ENCODE results near the gene RPS6KB1.
"Not testable (repeated sequence)": the region's sequence is repeated elsewhere in the genome, so short reads cannot be mapped to it uniquely, and the experiment has no call there.

Gene RPS6KB1

GRCh38 chr17:59907467-59907866, 14.5 kb downstream of the RPS6KB1 start:
- H3K4me1 ChIP-seq (ENCODE audit: insufficient read depth, low read length): no peaks in the 10 kb centered on the region
- no peaks in the 10 kb centered on the region for H3K9me3 ChIP-seq (ENCODE audit: low read length)

GRCh38 chr17:59914274-59914854, 21.4 kb downstream of the RPS6KB1 start:
- no peaks in the 10 kb centered on the region for H3K4me1 ChIP-seq (ENCODE audit: insufficient read depth, low read length)
- no peak overlapping the region for H3K4me3 ChIP-seq (ENCODE audit: low read depth in 1 of 2, low read length in 2 of 2)
- no peaks in the 10 kb centered on the region for H3K9me3 ChIP-seq (ENCODE audit: low read length)
- H3K27me3 ChIP-seq (ENCODE audit: control insufficient read depth in 1 of 2, insufficient read depth in 2 of 2, low read length in 2 of 2): no peaks in the 10 kb centered on the region
- H3K36me3 ChIP-seq (ENCODE audit: insufficient read depth, low read length): peaks cover 29% of the 10 kb centered on the region
- H3K9ac ChIP-seq (ENCODE audit: low read length): no peak overlapping the region
- H3K27ac ChIP-seq (ENCODE audit: low read depth, low read length): no peak overlapping the region

More at GRCh38 chr17:59907467-59907866, 14.5 kb downstream of the RPS6KB1 start:
- Histone ChIP-seq H3K4me3 (ENCODE audit: low read depth in 1 of 2, low read length in 2 of 2) (no peak overlapping the region), H3K27me3 (ENCODE audit: control insufficient read depth in 1 of 2, insufficient read depth in 2 of 2, low read length in 2 of 2) (no peaks in the 10 kb centered on the region), H3K9ac (ENCODE audit: low read length) (no peak overlapping the region), H3K27ac (ENCODE audit: low read depth, low read length) (no peak overlapping the region), H3K36me3 (ENCODE audit: insufficient read depth, low read length) (peaks cover 1% of the 10 kb centered on the region)

- H3K36me3 ChIP-seq (ENCODE audit: insufficient read depth, low read length): peaks cover 41% of the 10 kb centered on the region
Measured at GRCh38 chr17:59916446-59916845, 23.5 kb downstream of the RPS6KB1 start.

GRCh38 chr17:59920637-59921036, 27.7 kb downstream of the RPS6KB1 start:
- H3K9ac ChIP-seq (ENCODE audit: low read length); H3K4me3 ChIP-seq (ENCODE audit: low read depth in 1 of 2, low read length in 2 of 2); H3K27ac ChIP-seq (ENCODE audit: low read depth, low read length); H3K4me1 ChIP-seq (ENCODE audit: insufficient read depth, low read length); H3K9me3 ChIP-seq (ENCODE audit: low read length); H3K27me3 ChIP-seq (ENCODE audit: control insufficient read depth in 1 of 2, insufficient read depth in 2 of 2, low read length in 2 of 2): not testable (repeated sequence)
- peaks cover 34% of the 10 kb centered on the region for H3K36me3 ChIP-seq (ENCODE audit: insufficient read depth, low read length)

More at GRCh38 chr17:59916446-59916845, 23.5 kb downstream of the RPS6KB1 start:
- Histone ChIP-seq H3K9me3 (ENCODE audit: low read length) (no peaks in the 10 kb centered on the region), H3K4me3 (ENCODE audit: low read depth in 1 of 2, low read length in 2 of 2) (no peak overlapping the region), H3K27me3 (ENCODE audit: control insufficient read depth in 1 of 2, insufficient read depth in 2 of 2, low read length in 2 of 2) (no peaks in the 10 kb centered on the region), H3K9ac (ENCODE audit: low read length) (no peak overlapping the region), H3K27ac (ENCODE audit: low read depth, low read length) (no peak overlapping the region), H3K4me1 (ENCODE audit: insufficient read depth, low read length) (no peaks in the 10 kb centered on the region)

- H3K4me3 ChIP-seq (ENCODE audit: low read depth in 1 of 2, low read length in 2 of 2): not testable (repeated sequence)
- H3K36me3 ChIP-seq (ENCODE audit: insufficient read depth, low read length): peaks cover 53% of the 10 kb centered on the region
Measured at GRCh38 chr17:59930121-59930520, 37.2 kb downstream of the RPS6KB1 start.

GRCh38 chr17:59930768-59931167, 37.8 kb downstream of the RPS6KB1 start:
- not testable (repeated sequence) for H3K9me3 ChIP-seq (ENCODE audit: low read length); H3K4me3 ChIP-seq (ENCODE audit: low read depth in 1 of 2, low read length in 2 of 2); H3K9ac ChIP-seq (ENCODE audit: low read length); H3K27ac ChIP-seq (ENCODE audit: low read depth, low read length); H3K27me3 ChIP-seq (ENCODE audit: control insufficient read depth in 1 of 2, insufficient read depth in 2 of 2, low read length in 2 of 2); H3K4me1 ChIP-seq (ENCODE audit: insufficient read depth, low read length)
- peaks cover 54% of the 10 kb centered on the region for H3K36me3 ChIP-seq (ENCODE audit: insufficient read depth, low read length)

More at GRCh38 chr17:59930121-59930520, 37.2 kb downstream of the RPS6KB1 start:
- not testable (repeated sequence) for H3K27me3 ChIP-seq (ENCODE audit: control insufficient read depth in 1 of 2, insufficient read depth in 2 of 2, low read length in 2 of 2); H3K27ac ChIP-seq (ENCODE audit: low read depth, low read length); H3K4me1 ChIP-seq (ENCODE audit: insufficient read depth, low read length); H3K9ac ChIP-seq (ENCODE audit: low read length); H3K9me3 ChIP-seq (ENCODE audit: low read length)

- not testable (repeated sequence) for H3K27me3 ChIP-seq (ENCODE audit: control insufficient read depth in 1 of 2, insufficient read depth in 2 of 2, low read length in 2 of 2); H3K4me3 ChIP-seq (ENCODE audit: low read depth in 1 of 2, low read length in 2 of 2); H3K9me3 ChIP-seq (ENCODE audit: low read length); H3K9ac ChIP-seq (ENCODE audit: low read length); H3K4me1 ChIP-seq (ENCODE audit: insufficient read depth, low read length); H3K27ac ChIP-seq (ENCODE audit: low read depth, low read length)
- H3K36me3 ChIP-seq (ENCODE audit: insufficient read depth, low read length): peaks cover 49% of the 10 kb centered on the region
Measured at GRCh38 chr17:59933317-59933716, 40.4 kb downstream of the RPS6KB1 start.

- not testable (repeated sequence) for H3K27ac ChIP-seq (ENCODE audit: low read depth, low read length); H3K9ac ChIP-seq (ENCODE audit: low read length); H3K27me3 ChIP-seq (ENCODE audit: control insufficient read depth in 1 of 2, insufficient read depth in 2 of 2, low read length in 2 of 2); H3K4me3 ChIP-seq (ENCODE audit: low read depth in 1 of 2, low read length in 2 of 2); H3K9me3 ChIP-seq (ENCODE audit: low read length); H3K4me1 ChIP-seq (ENCODE audit: insufficient read depth, low read length)
- peaks cover 33% of the 10 kb centered on the region for H3K36me3 ChIP-seq (ENCODE audit: insufficient read depth, low read length)
Measured at GRCh38 chr17:59940697-59941096, 47.8 kb downstream of the RPS6KB1 start.

- peaks cover 33% of the 10 kb centered on the region for H3K36me3 ChIP-seq (ENCODE audit: insufficient read depth, low read length)
Measured at GRCh38 chr17:59941131-59941530, 48.2 kb downstream of the RPS6KB1 start.

GRCh38 chr17:59946433-59946832, 53.5 kb downstream of the RPS6KB1 start:
- H3K4me3 ChIP-seq (ENCODE audit: low read depth in 1 of 2, low read length in 2 of 2); H3K4me1 ChIP-seq (ENCODE audit: insufficient read depth, low read length); H3K9me3 ChIP-seq (ENCODE audit: low read length); H3K27me3 ChIP-seq (ENCODE audit: control insufficient read depth in 1 of 2, insufficient read depth in 2 of 2, low read length in 2 of 2); H3K27ac ChIP-seq (ENCODE audit: low read depth, low read length); H3K9ac ChIP-seq (ENCODE audit: low read length): not testable (repeated sequence)
- H3K36me3 ChIP-seq (ENCODE audit: insufficient read depth, low read length): peaks cover 37% of the 10 kb centered on the region

More at GRCh38 chr17:59941131-59941530, 48.2 kb downstream of the RPS6KB1 start:
- H3K4me1 ChIP-seq (ENCODE audit: insufficient read depth, low read length): no peaks in the 10 kb centered on the region
- H3K9ac ChIP-seq (ENCODE audit: low read length): no peak overlapping the region
- no peaks in the 10 kb centered on the region for H3K9me3 ChIP-seq (ENCODE audit: low read length)
- H3K27ac ChIP-seq (ENCODE audit: low read depth, low read length): no peak overlapping the region
- no peak overlapping the region for H3K4me3 ChIP-seq (ENCODE audit: low read depth in 1 of 2, low read length in 2 of 2)
- no peaks in the 10 kb centered on the region for H3K27me3 ChIP-seq (ENCODE audit: control insufficient read depth in 1 of 2, insufficient read depth in 2 of 2, low read length in 2 of 2)

- not testable (repeated sequence) for H3K4me1 ChIP-seq (ENCODE audit: insufficient read depth, low read length); H3K9ac ChIP-seq (ENCODE audit: low read length); H3K4me3 ChIP-seq (ENCODE audit: low read depth in 1 of 2, low read length in 2 of 2); H3K27ac ChIP-seq (ENCODE audit: low read depth, low read length); H3K9me3 ChIP-seq (ENCODE audit: low read length); H3K27me3 ChIP-seq (ENCODE audit: control insufficient read depth in 1 of 2, insufficient read depth in 2 of 2, low read length in 2 of 2)
- peaks cover 37% of the 10 kb centered on the region for H3K36me3 ChIP-seq (ENCODE audit: insufficient read depth, low read length)
Measured at GRCh38 chr17:59947310-59947709, 54.4 kb downstream of the RPS6KB1 start.

- H3K9ac ChIP-seq (ENCODE audit: low read length): no peak overlapping the region
- no peaks in the 10 kb centered on the region for H3K4me1 ChIP-seq (ENCODE audit: insufficient read depth, low read length)
- H3K4me3 ChIP-seq (ENCODE audit: low read depth in 1 of 2, low read length in 2 of 2): no peak overlapping the region
- no peaks in the 10 kb centered on the region for H3K27me3 ChIP-seq (ENCODE audit: control insufficient read depth in 1 of 2, insufficient read depth in 2 of 2, low read length in 2 of 2)
- H3K9me3 ChIP-seq (ENCODE audit: low read length): no peaks in the 10 kb centered on the region
- H3K27ac ChIP-seq (ENCODE audit: low read depth, low read length): no peak overlapping the region
- H3K36me3 ChIP-seq (ENCODE audit: insufficient read depth, low read length): peaks cover 32% of the 10 kb centered on the region
Measured at GRCh38 chr17:59950049-59950448, 57.1 kb downstream of the RPS6KB1 start.

Measured in muscle layer of colon (tissue), 2 donors.